Panc1 (cell line): ENCODE measurements around the gene ONECUT3. TPM values are rescaled to one million over a fixed set of nuclear protein-coding genes. Genes with fewer than 3 reads are reported as not detected.
A peak's percentile ranks its signal among the peaks of the same experiment; 100 is the strongest.

Experiments used
- ATAC-seq: fragments of 200-7000 bp; cut with Tn5 transposase; 2 replicates; pipeline ENCODE4 v1.9.1; 2020; ENCODE audit warnings: mild to moderate bottlenecking, moderate library complexity
- BruUV-seq: library from RNA; stranded (reverse); fragments of 400-500 nt; replicated peaks from 2 replicates; lab custom pipeline; 2021; lab: Mats Ljungman, UMichigan
- CTCF ChIA-PET: fragments of 300-600 bp; sonication (Branson Sonifier 250); formaldehyde crosslinking; loops from one replicate; lab custom pipeline; 2022; ENCODE audit warnings: antibody characterized with exemption; lab: Charles Lee
- POLR2A ChIA-PET: fragments of 300-600 bp; sonication (Branson Sonifier 250); formaldehyde crosslinking; loops from one replicate; lab custom pipeline; 2022; ENCODE audit warnings: antibody characterized with exemption; lab: Charles Lee
- DNase-seq: peaks from one replicate; pipeline ENCODE4 v3.0.0-alpha.2; 2010; ENCODE audit warnings: low read depth, low spot score
- H3K27ac ChIP-seq: 2 replicates; pipeline ENCODE4 v1.5.1; 2011; ENCODE audit warnings: mild to moderate bottlenecking, low read length, inconsistent platforms
- H3K27me3 ChIP-seq: fragments of 200-500 bp; sonication (Bioruptor generic); 2 replicates; pipeline ENCODE4 v1.6.0; 2014; ENCODE audit warnings: low read length, inconsistent platforms; ENCODE audit not compliant: control insufficient read depth, insufficient read depth
- H3K36me3 ChIP-seq: fragments of 200-500 bp; sonication (Bioruptor generic); 2 replicates; pipeline ENCODE4 v1.5.1; 2014; ENCODE audit warnings: inconsistent platforms, mild to moderate bottlenecking, low read length, moderate library complexity; ENCODE audit not compliant: control insufficient read depth, insufficient read depth
- H3K4me1 ChIP-seq: 2 replicates; pipeline ENCODE4 v1.5.1; 2011; ENCODE audit warnings: inconsistent platforms, mild to moderate bottlenecking, low read length, moderate library complexity; ENCODE audit not compliant: control insufficient read depth, insufficient read depth
- H3K4me3 ChIP-seq, 2 experiments: 2 replicates each; pipeline ENCODE4 v1.5.1; 2011 to 2012; ENCODE audit warnings: low read depth in 2 of 2, low read length in 2 of 2, mild to moderate bottlenecking in 2 of 2, inconsistent platforms in 1 of 2, moderate library complexity in 1 of 2
- H3K9me3 ChIP-seq: fragments of 200-500 bp; sonication (Bioruptor generic); 2 replicates; pipeline ENCODE4 v1.5.1; 2014; ENCODE audit warnings: low read depth, mild to moderate bottlenecking, inconsistent platforms, low read length, moderate library complexity; ENCODE audit not compliant: control insufficient read depth, insufficient read depth
- CTCF ChIP-seq: fragments of 450-650 bp; IDR thresholded peaks from 2 replicates; pipeline ENCODE4 v1.5.1; 2017; ENCODE audit warnings: mild to moderate bottlenecking
- POLR2AphosphoS5 ChIP-seq: IDR thresholded peaks from 2 replicates; pipeline ENCODE4 v1.6.1; 2012; ENCODE audit warnings: mild to moderate bottlenecking, low read depth, low read length, moderate library complexity
- REST ChIP-seq, 2 experiments: IDR thresholded peaks; 2 replicates each; pipeline ENCODE4 v1.6.1; 2011 to 2012; ENCODE audit warnings: low read depth in 2 of 2, control low read depth in 1 of 2, low read length in 1 of 2, mild to moderate bottlenecking in 1 of 2, moderate library complexity in 1 of 2; ENCODE audit not compliant: insufficient read depth in 1 of 2
- SIN3A ChIP-seq: IDR thresholded peaks from 2 replicates; pipeline ENCODE4 v1.6.1; 2012; ENCODE audit warnings: low read depth, mild to moderate bottlenecking, low read length, moderate library complexity, borderline replicate concordance; ENCODE audit not compliant: insufficient read depth
- TCF7L2 ChIP-seq: IDR thresholded peaks from 2 replicates; pipeline ENCODE4 v1.6.1; 2011; ENCODE audit warnings: mild to moderate bottlenecking, low read depth, low read length, inconsistent platforms
- in situ Hi-C: cut with HindIII; loops from 2 replicates; pipeline ENCODE4 v1.10.0; 2016; ENCODE audit warnings: low sequenced_read_pairs, low pct_unique_long_range_greater_than_20kb
- intact Hi-C: fragments of 100-400 bp; cut with micrococcal nuclease; formaldehyde crosslinking; loops from one replicate; pipeline ENCODE4 v1.10.0; 2022; ENCODE audit not compliant: unreplicated experiment
- total RNA-seq: library from RNA; stranded (reverse); gene quantifications from one replicate; pipeline ENCODE4 v1.2.1, GENCODE V29; 2021; ENCODE audit not compliant: unreplicated experiment

The ONECUT3 gene
- total RNA-seq, 1 experiment from 2014 or later: 16.5 TPM

GRCh38 chr19:1756705-1757465, 3.6 kb downstream of the ONECUT3 start:
- Histone ChIP-seq H3K27ac (peak overlapping the region; percentile 88), H3K9me3 (no peaks in the 10 kb centered on the region), H3K4me3 (peak overlapping the region; percentile 64 to 75), H3K27me3 (no peaks in the 10 kb centered on the region), H3K36me3 (no peaks in the 10 kb centered on the region), H3K4me1 (peaks cover 22% of the 10 kb centered on the region)
- TF ChIP-seq POLR2AphosphoS5 (no peak), REST (IDR thresholded peaks at IDR 0.05; ENCODE audit: insufficient read depth in 1 of 2, low read depth in 2 of 2, low read length in 1 of 2) (no peak), TCF7L2 (no peak), CTCF (no peak)
- ATAC-seq (no peak), DNase-seq (no peak)
- POLR2A ChIA-PET: no interaction called here
- CTCF ChIA-PET: interaction anchor here (0.7 kb wide), 2 partner anchors 21 to 298 kb away, joined by 3 to 10 read pairs; no protein-coding TSS in a partner anchor
- in situ Hi-C loops (no loop called here), intact Hi-C loops (loop anchor here (10.0 kb wide), 1 partner anchor 82 kb away; no protein-coding TSS in a partner anchor)
- no TSS peak for BruUV-seq

- Histone ChIP-seq H3K27ac (peak overlapping the region; percentile 88), H3K4me1 (peaks cover 14% of the 10 kb centered on the region), H3K9me3 (no peaks in the 10 kb centered on the region), H3K27me3 (no peaks in the 10 kb centered on the region), H3K4me3 (peak overlapping the region; percentile 64 to 75), H3K36me3 (no peaks in the 10 kb centered on the region)
- no peak for TF ChIP-seq REST (IDR thresholded peaks at IDR 0.05; ENCODE audit: insufficient read depth in 1 of 2, low read depth in 2 of 2, low read length in 1 of 2)
- no peak for TF ChIP-seq SIN3A
- no peak for TF ChIP-seq TCF7L2
- no peak for TF ChIP-seq POLR2AphosphoS5
- no peak for TF ChIP-seq CTCF
- CTCF ChIA-PET: no interaction called here
- POLR2A ChIA-PET: no interaction called here
- no TSS peak for BruUV-seq
- intact Hi-C loops (loop anchor here (10.0 kb wide), 1 partner anchor 83 kb away; no protein-coding TSS in a partner anchor), in situ Hi-C loops (no loop called here)
- no peak for DNase-seq
- ATAC-seq: no peak
Measured at GRCh38 chr19:1757468-1758230, 4.3 kb downstream of the ONECUT3 start.
